ENCODE data around the gene GSAP. TPM values are rescaled to one million over a fixed set of nuclear protein-coding genes. Genes with fewer than 3 reads are reported as not detected.

The GSAP gene
- polyA plus RNA-seq, 1 of the 3 experiments (the other 2 are of a cell fraction): 5.9 TPM

DNA sequence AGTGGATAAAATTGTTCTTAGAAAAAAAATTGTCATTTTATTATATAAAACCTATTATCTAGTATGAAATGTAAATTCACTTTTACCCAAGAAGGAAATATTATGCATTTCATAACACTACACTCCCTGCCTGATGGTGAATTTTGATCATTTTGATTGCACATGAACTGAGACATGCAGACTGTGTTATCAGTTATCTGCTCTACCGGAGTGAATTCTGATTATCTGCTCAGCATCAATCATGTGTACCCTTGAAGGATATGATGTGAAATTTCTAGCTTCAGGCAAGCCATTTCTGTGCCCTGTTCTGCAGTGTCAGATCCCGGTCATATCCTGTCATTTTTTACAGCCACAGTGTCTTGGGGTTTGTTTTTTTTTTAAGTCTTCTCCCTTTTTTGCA, 131.5 kb downstream of the GSAP start:
- H3K4me2 ChIP-seq: no peak overlapping the region
- no peak overlapping the region for H3K9ac ChIP-seq
- TF ChIP-seq MXI1 (IDR thresholded peaks at IDR 0.05; ENCODE audit: low read depth, low read length): no peak; the same call in 1 of the 2 replicates
- no peak for TF ChIP-seq TAF1 (IDR thresholded peaks at IDR 0.05; ENCODE audit: borderline replicate concordance, low read depth, low read length)
- TF ChIP-seq RFX5 (IDR thresholded peaks at IDR 0.05; ENCODE audit: low read length): no peak
- peak; percentile 86 for TF ChIP-seq RCOR1 (IDR thresholded peaks at IDR 0.05; ENCODE audit: low read length)
- peak in 1 of 2 experiments; percentile 94; a peak in 2 of 4 replicates for TF ChIP-seq EP300 (IDR thresholded peaks at IDR 0.05; ENCODE audit: borderline replicate concordance in 1 of 2, low read depth in 1 of 2, low read length in 1 of 2)
- TF ChIP-seq, protein P1, sequence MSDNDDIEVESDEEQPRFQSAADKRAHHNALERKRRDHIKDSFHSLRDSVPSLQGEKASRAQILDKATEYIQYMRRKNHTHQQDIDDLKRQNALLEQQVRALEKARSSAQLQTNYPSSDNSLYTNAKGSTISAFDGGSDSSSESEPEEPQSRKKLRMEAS (IDR thresholded peaks at IDR 0.05; ENCODE audit: low read depth): no peak
- TF ChIP-seq, protein P2, sequence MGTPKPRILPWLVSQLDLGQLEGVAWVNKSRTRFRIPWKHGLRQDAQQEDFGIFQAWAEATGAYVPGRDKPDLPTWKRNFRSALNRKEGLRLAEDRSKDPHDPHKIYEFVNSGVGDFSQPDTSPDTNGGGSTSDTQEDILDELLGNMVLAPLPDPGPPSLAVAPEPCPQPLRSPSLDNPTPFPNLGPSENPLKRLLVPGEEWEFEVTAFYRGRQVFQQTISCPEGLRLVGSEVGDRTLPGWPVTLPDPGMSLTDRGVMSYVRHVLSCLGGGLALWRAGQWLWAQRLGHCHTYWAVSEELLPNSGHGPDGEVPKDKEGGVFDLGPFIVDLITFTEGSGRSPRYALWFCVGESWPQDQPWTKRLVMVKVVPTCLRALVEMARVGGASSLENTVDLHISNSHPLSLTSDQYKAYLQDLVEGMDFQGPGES (IDR thresholded peaks at IDR 0.05; ENCODE audit: low read depth, low read length): no peak
- TF ChIP-seq FOXJ3 (CRISPR knock-in tag; IDR thresholded peaks at IDR 0.05): peak; percentile 78
- TF ChIP-seq, protein P3, sequence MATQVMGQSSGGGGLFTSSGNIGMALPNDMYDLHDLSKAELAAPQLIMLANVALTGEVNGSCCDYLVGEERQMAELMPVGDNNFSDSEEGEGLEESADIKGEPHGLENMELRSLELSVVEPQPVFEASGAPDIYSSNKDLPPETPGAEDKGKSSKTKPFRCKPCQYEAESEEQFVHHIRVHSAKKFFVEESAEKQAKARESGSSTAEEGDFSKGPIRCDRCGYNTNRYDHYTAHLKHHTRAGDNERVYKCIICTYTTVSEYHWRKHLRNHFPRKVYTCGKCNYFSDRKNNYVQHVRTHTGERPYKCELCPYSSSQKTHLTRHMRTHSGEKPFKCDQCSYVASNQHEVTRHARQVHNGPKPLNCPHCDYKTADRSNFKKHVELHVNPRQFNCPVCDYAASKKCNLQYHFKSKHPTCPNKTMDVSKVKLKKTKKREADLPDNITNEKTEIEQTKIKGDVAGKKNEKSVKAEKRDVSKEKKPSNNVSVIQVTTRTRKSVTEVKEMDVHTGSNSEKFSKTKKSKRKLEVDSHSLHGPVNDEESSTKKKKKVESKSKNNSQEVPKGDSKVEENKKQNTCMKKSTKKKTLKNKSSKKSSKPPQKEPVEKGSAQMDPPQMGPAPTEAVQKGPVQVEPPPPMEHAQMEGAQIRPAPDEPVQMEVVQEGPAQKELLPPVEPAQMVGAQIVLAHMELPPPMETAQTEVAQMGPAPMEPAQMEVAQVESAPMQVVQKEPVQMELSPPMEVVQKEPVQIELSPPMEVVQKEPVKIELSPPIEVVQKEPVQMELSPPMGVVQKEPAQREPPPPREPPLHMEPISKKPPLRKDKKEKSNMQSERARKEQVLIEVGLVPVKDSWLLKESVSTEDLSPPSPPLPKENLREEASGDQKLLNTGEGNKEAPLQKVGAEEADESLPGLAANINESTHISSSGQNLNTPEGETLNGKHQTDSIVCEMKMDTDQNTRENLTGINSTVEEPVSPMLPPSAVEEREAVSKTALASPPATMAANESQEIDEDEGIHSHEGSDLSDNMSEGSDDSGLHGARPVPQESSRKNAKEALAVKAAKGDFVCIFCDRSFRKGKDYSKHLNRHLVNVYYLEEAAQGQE (IDR thresholded peaks at IDR 0.05; ENCODE audit: low read depth, low read length): no peak
- no peak for TF ChIP-seq ELF1 (IDR thresholded peaks at IDR 0.05)
- no peak for TF ChIP-seq TEAD4 (IDR thresholded peaks at IDR 0.05; ENCODE audit: borderline replicate concordance, insufficient read depth)
- peak; percentile 80 for TF ChIP-seq CHD2 (IDR thresholded peaks at IDR 0.05; ENCODE audit: low read length, partially characterized antibody)
- no peak for TF ChIP-seq FOSL2 (IDR thresholded peaks at IDR 0.05; ENCODE audit: borderline replicate concordance, low read depth)
- TF ChIP-seq GATA2 (CRISPR knock-in tag; IDR thresholded peaks at IDR 0.05): peak; percentile 94
- TF ChIP-seq RAD21 (IDR thresholded peaks at IDR 0.05; ENCODE audit: low read length): peak; percentile 24; the same call in 1 of the 2 replicates
- TF ChIP-seq, protein P4, sequence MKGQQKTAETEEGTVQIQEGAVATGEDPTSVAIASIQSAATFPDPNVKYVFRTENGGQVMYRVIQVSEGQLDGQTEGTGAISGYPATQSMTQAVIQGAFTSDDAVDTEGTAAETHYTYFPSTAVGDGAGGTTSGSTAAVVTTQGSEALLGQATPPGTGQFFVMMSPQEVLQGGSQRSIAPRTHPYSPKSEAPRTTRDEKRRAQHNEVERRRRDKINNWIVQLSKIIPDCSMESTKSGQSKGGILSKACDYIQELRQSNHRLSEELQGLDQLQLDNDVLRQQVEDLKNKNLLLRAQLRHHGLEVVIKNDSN (IDR thresholded peaks at IDR 0.05; ENCODE audit: borderline replicate concordance, low read depth): no peak
- no peak for TF ChIP-seq NFIC (IDR thresholded peaks at IDR 0.05; ENCODE audit: borderline replicate concordance)
- TF ChIP-seq, protein P5, sequence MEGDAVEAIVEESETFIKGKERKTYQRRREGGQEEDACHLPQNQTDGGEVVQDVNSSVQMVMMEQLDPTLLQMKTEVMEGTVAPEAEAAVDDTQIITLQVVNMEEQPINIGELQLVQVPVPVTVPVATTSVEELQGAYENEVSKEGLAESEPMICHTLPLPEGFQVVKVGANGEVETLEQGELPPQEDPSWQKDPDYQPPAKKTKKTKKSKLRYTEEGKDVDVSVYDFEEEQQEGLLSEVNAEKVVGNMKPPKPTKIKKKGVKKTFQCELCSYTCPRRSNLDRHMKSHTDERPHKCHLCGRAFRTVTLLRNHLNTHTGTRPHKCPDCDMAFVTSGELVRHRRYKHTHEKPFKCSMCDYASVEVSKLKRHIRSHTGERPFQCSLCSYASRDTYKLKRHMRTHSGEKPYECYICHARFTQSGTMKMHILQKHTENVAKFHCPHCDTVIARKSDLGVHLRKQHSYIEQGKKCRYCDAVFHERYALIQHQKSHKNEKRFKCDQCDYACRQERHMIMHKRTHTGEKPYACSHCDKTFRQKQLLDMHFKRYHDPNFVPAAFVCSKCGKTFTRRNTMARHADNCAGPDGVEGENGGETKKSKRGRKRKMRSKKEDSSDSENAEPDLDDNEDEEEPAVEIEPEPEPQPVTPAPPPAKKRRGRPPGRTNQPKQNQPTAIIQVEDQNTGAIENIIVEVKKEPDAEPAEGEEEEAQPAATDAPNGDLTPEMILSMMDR (IDR thresholded peaks at IDR 0.05): no peak
- no peaks in the 10 kb centered on the region for H3F3A ChIP-seq (replicated peaks; ENCODE audit: insufficient read depth)
- no peaks in the 10 kb centered on the region for H3K9me2 ChIP-seq
- ChIA-PET POLR2A (no interaction called here), CTCF (interaction anchor here (0.6 to 1.9 kb wide), 4 partner anchors 10 to 47 kb away, joined by 3 to 8 read pairs (median 4); no protein-coding TSS in a partner anchor)
- H3K79me2 ChIP-seq (ENCODE audit: insufficient read depth): no peaks in the 10 kb centered on the region
- peak; percentile 43 for DNase-seq
- no peak overlapping the region for H3K4me3 ChIP-seq (ENCODE audit: low read depth in 2 of 2, low read length in 1 of 2)
- no peak overlapping the region for H2AFZ ChIP-seq (ENCODE audit: low read depth)
- H4K20me1 ChIP-seq (ENCODE audit: insufficient read depth): no peaks in the 10 kb centered on the region
- no peaks in the 10 kb centered on the region for H3K27me3 ChIP-seq (ENCODE audit: insufficient read depth)
- peaks cover 0 to 26% of the 10 kb centered on the region in 2 experiments; a peak in 2 of 4 replicates for H3K4me1 ChIP-seq (ENCODE audit: control insufficient read depth in 1 of 2, insufficient read depth in 2 of 2, low read depth in 1 of 2, low read length in 1 of 2)
- 45% methylated on average over 2 of the region's 2 CpGs for WGBS (ENCODE audit: low lambda C conversion rate)
- H3K36me3 ChIP-seq (replicated peaks in 1 of 2; ENCODE audit: control insufficient read depth in 1 of 2, insufficient read depth in 2 of 2, low read length in 1 of 2): no peaks in the 10 kb centered on the region
- H3K27ac ChIP-seq (ENCODE audit: low read depth in 2 of 2, low read length in 1 of 2): peak overlapping the region in 1 of 2 experiments; percentile 31; a peak in 1 of 4 replicates
- H3K9me3 ChIP-seq: no peaks in the 10 kb centered on the region
